Hepatic stellate cell (primary cell): ENCODE data around the gene BRD7.

Source experiments
- DNase-seq: peaks from one replicate; pipeline ENCODE4 v3.0.0; 2011; ENCODE audit warnings: low spot score

BRD7 gene

GRCh38 chr16:50389900-50390299, 21.1 kb upstream of the BRD7 start:
- DNase-seq = no peak

DNA sequence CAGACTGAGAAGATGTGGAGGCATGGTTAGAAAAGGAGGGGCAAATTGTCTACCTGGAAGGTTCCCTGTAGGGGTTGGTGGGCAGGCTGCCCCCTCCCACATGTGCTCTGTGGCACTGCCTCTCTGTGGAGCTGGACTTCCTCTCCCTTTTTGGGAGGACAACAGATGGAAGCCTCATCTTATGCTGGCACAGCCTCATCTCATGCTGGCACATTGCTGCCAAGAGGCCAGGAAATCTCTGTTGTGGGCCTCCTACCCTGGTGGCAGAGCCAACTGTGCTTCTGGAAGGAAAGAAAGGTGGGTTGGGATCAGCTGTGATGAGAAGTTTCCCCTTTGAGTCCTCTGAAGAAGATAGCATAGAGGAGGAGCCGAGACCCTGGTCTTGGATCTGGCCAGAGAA, 19.7 kb upstream of the BRD7 start:
- no peak for DNase-seq

GRCh38 chr16:50386774-50387173, 18.0 kb upstream of the BRD7 start:
- no peak for DNase-seq

- DNase-seq = no peak
Measured at GRCh38 chr16:50386139-50386538, 17.4 kb upstream of the BRD7 start.

DNA sequence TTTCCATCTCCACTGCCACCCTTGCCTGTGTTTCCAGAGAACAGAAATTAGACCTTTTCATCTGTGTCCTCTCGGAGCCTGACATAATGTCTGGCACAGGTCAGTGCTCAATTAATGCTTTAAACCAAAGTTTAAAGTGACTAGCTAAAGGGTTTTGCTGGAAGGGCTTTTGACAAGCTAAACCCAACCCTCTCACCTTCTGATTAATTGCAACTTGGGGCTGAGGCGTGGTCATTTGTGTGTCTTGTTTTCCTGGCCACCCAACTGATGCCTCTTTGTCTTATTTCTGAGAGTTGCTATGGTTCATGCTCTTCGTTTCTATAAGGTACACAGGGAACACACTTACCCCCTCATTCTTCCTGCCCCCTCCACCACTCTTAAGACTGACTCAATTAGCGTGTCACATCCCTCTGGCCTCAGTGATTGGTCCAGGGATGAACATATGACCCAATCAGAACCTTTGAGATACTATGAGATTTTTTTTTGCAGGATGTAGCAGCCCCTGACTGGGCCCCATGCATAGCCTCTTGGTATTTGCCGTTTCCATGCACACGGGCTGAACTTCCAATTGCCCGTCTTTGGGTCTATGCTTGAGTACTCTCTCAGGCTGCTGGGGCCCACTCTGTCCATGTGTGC, 15.8 kb upstream of the BRD7 start:
- no peak for DNase-seq

- DNase-seq = no peak
Measured at GRCh38 chr16:50381679-50382440, 13.1 kb upstream of the BRD7 start.

DNA sequence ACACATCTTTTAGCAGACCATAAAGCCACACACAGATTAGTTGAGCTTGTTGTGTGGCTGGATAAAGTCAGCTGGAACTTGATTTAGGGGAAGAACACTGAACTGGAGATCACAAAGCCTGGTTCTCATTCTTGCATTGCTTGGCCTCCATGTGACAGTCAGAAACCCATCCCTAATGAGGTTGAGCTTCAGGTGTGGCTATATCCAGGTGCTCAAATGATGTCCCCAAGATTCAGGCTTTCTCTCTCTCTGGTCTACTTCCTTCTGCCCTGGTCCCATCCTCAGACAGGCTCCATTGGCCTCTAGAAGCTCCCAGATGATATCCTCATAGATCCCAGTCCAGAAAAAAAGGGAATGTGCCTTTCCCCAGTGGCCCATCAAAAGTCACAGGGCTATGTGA, 9.6 kb upstream of the BRD7 start:
- DNase-seq = no peak

GRCh38 chr16:50377001-50377400, 8.2 kb upstream of the BRD7 start:
- no peak for DNase-seq

DNA sequence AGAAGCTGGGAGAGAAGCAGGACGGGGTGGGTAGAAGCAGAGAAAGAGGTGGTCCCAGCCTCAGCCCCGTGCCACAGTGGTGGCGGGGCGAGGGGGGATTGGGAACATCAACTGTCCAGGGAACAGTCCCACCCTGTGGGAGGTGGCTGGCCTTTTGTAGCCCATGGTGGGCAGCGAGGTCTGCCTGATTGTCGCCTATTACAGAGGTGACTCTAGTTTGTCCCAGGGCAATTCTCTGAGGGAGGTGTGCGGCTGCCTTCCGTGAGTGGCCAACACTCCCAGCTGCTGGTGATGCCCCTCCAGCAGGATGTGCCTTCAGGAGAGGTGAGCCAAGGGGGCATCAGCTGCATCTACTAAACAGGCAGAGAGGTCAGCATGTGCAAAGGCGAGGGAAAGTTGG, 5.0 kb upstream of the BRD7 start:
- DNase-seq = no peak

DNA sequence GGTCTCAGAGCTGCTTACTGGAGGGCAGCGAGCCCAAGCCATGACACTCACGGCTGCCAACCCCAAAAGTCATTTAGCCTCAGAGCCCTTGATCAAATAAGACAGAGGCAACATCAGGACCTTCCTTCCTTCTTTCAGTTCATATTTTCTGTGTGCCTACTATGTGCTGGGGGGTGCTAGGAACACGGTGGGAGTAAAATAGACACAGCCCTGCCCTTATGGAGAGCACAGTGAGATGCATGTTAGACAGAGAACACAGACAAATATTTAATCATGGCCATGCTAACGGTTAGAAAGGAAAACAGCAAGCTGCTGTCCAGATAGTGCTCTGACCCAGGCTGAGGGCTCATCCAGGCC, 4.5 kb upstream of the BRD7 start:
- DNase-seq = no peak

DNA sequence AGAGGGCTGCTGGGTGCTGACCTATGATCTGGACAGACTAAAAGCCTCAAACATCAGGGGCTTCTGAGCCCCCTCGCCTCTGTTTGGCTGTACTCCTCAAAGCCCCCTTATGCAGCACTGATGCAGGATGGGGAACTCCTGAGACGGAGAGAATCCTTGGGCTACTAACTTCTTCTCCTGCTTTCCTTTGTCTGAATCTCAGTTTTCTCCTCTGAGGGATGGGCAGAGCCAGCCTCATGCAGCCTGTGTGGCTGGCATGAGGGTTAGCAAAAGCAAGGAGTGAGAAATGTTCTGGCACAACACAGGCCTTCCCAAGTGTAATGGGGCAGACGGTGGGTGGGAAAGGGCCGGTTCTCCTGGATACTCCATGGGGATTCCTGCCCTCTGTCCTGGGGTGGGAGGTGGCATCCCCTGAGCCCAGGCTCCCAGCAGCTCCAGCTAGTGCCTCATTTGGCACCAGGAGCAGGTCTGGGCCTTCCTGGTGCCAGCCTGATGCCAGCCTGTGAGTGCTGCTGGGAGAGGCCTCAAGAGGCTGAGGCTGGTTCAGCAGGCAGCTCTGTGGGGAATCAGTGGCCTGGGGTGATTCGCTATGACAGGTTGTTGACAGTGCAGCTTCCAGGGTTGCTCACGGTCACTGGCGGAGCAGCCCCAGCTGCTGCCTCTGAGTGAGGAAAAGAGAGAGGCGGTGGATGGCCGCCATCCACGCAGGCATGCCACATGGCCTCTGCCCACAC, 4.0 kb upstream of the BRD7 start:
- DNase-seq = peak; percentile 47

- DNase-seq = peak; percentile 42
Measured at GRCh38 chr16:50371936-50372595, 3.3 kb upstream of the BRD7 start.

DNA sequence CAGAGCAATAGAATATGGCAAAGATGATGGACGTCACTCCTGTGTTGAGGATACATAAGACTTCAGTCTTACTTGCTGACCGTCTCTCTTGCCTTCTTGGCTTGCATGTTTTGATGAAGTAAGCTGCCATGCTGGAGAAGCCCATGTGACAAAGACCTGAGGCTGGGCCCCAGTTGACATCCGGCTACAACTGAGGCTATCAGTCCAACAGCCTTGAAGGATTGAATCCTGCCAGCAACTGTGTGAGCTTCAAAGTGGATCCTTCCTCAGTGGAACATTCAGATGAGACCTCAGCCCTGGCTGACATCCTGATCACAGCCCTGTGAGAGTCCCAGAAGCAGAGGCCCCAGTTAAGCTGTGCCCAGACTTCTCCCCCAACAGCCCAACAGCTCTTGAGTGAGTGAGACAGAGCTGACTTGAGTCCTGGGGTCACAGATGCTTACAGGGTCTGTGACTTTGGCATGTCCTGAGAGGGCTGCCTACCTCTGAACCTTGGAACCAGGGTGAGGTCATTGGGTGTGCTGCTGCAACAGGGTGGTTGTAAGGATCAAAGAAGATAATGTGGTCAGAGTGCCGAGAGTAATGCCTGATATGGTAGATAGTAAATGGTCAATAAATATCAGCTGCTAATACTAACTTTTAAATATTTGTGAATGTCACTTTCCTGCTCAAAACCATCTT, 2.4 kb upstream of the BRD7 start:
- DNase-seq = no peak

GRCh38 chr16:50369133-50369804, 481 bp upstream of the BRD7 start:
- DNase-seq = no peak

GRCh38 chr16:50367777-50368409, 895 bp downstream of the BRD7 start:
- no peak for DNase-seq

DNA sequence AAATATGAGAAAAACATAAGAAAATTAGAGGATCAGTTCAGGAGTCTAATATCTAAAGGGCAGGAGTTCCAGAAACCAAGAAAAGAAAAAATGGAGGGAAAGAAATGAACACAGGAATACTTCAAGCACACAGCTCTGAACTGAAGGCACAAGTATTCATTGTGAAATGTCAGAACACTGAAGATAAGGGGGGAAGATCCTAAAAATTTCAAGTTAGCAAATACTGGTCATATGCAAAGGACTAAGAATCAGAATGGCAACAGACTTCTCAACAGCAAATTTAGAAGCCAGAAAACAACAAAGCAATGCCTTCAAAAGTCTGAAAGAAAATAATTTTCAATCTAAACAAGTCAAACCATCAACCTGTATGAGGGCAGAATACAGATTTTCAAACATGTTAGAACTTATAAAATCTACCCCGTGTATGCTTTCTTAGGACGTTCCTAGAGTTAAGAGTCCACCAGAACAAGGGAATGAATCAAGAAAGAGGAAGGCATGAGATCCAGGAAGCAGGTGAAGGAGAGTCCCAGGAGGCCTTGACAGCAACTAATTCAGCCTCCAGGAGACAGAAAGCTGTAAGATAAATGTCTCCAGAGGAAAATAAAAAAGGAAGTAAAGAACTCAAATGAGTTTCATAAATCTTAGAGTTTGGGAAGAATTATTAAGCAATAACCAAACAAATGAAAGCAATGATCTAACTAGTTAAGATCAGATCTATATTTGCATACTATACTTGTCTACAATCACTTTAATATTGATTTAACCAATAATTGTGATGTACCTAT, 2.8 kb downstream of the BRD7 start:
- no peak for DNase-seq

DNA sequence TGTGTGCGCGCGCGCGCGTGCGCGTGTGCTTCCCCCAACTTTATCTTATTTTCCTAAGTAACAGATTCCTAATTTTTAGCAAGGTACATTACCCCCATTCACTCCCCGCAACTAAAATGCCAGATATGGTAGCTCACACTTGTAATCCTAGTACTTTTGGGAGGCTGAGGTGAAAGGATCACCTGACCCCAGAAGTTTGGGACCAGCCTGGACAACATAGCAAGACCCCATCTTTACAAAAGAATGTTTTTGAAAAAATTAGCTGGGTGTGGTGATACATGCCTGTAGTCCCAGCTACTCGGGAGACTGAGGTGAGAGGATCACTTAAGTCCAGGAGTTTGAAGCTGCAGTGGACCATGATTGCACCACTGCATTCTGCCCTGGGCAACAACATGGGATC, 5.1 kb downstream of the BRD7 start:
- no peak for DNase-seq

DNA sequence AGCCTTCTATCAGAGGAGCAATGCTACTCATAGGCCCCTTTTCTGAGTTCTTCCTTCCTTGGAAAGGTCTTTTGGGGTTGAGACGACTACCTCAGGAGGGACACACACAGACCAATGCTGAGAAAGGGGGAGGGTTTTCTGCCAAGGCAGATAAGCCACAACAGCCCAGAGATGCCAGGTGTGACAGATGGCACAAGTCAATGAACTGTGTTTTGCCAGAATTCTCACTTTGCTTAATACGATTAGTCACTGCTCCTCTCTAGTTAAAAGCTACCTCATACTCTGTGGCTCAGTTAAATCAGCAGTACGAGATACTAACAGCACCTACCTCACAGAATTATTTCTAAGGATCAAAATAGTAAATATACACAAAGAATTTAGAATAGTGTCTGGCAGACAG, 8.0 kb downstream of the BRD7 start:
- no peak for DNase-seq

GRCh38 chr16:50360033-50360778, 8.6 kb downstream of the BRD7 start:
- no peak for DNase-seq

GRCh38 chr16:50359626-50360025, 9.2 kb downstream of the BRD7 start:
- DNase-seq = no peak
